Stimulated activated memory B cell treated with anti-CD40 and anti-IgM and Interleukin-4, amounts not matched to agents 10 μg/mL and 1 μg/mL and 100 μg/mL, for 72 hours (primary cell): ENCODE results near the gene PC.

Experiments used
- ATAC-seq: fragments of 150-1000 bp; cut with Tn5 transposase; 2 replicates; pipeline ENCODE4 v1.10.0; 2021
- H3K27ac Mint-ChIP-seq: one replicate; pipeline ENCODE4 v1.8.0; 2022; ENCODE audit warnings: mild to moderate bottlenecking, mixed read lengths
- H3K27me3 Mint-ChIP-seq: one replicate; pipeline ENCODE4 v1.8.0; 2022; ENCODE audit warnings: mixed read lengths
- H3K36me3 Mint-ChIP-seq: one replicate; pipeline ENCODE4 v1.8.0; 2022; ENCODE audit warnings: mixed read lengths
- H3K4me1 Mint-ChIP-seq: one replicate; pipeline ENCODE4 v1.8.0; 2022; ENCODE audit warnings: mixed read lengths
- H3K4me3 Mint-ChIP-seq: one replicate; pipeline ENCODE4 v1.8.0; 2022; ENCODE audit warnings: mild to moderate bottlenecking, moderate library complexity, mixed read lengths
- H3K9me3 Mint-ChIP-seq: one replicate; pipeline ENCODE4 v1.8.0; 2022; ENCODE audit warnings: mixed read lengths

PC gene

DNA sequence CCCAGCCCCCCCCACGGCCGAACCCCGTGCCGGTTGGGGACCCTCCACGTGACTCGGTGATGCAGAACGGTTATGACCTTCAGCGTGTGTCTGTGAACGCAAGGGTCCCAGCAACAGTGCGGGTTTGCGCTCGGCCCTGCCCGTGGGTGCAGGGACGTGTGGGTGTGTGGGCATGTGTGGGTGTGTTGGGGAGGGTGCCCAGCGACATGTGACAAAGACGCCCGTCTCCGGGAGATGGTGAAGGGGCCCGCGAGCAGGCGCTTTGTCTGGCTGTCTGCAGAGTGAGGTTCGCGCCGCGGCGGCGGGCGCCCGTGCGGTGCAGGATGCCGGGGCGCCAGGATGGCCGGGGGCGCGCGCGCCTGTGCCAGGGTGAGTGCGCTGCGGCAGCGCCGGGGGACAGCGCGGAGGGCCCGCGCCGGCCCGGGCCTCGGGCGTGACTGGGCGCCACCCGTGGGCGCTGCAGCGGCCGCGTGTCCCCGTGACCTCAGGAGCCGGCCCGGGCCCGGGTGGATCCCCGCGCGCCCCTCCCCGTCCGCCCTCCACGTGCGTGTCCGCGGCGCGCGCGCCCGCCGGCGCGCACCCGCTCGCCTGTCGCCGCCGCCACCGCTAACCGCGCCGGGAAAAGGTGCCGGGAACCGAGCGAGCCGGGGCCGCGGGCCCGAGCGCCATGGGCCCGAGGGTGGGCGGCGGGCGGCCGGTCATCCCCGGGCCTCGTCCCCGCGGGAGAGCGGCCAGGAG lies 101.5 kb downstream of the PC start, which contains the start of gene LRFN4:
LRFN4 (plus strand) TSS at position 569 of the 738 bp plus-strand sequence. CDS start 681 bp downstream, outside the sequence.
- Mint-ChIP-seq H3K27me3 (no peaks in the 10 kb centered on the region), H3K27ac (peak within 1 kb of the TSS; percentile 87), H3K36me3 (no peaks in the 10 kb centered on the region), H3K4me3 (peak within 1 kb of the TSS; percentile 90), H3K4me1 (peaks cover 13% of the 10 kb centered on the region), H3K9me3 (no peaks in the 10 kb centered on the region)
- ATAC-seq, result peak; percentile 64

DNA sequence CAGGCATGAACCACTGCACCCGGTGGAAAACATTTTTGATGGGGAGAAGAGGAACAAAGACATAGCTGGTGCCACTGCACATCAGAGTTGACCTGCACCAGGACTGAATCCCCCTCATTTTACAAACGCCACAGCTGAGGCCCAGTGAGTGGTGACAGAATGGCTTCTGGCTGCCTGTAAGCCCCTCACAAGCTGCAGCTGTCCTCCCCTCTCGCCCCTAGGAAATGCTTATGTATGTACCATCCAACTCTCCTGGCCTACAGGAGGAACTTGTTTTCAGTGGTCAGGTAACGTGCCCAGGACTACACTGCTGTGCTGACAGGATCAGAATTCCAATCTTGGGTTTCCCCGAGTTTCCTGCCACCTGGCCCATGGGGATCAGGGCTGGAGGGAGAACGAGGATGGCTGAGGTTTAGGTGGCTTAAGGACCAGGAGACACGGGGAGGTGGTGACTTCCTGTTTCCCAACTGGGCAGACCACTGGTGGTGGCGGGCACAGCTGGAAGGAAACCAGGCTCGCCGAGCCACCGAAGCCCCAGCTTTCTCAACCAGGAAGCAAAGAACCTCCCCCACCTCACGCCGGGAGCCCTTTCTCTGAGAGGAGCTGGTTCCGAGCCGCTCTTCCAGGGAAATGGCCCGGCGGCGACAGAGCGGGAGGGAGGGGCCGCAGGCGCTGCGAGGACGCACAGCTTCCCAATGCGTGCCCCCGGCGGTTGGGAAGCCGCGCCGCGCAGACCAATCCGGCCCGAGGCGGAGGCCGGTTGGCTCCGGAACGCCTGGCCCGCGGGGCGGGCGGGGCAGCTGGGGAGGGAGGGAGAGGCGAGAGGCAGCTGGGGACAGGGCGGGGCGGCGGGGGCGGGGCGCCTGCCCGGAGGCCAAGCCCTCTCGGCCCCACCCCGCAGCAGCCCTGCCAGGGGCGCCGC lies 102.3 kb downstream of the PC start:
- H3K27me3 Mint-ChIP-seq, result no peaks in the 10 kb centered on the region
- H3K4me3 Mint-ChIP-seq, result peak overlapping the region; percentile 90
- H3K27ac Mint-ChIP-seq, result peak overlapping the region; percentile 87
- H3K36me3 Mint-ChIP-seq, result no peaks in the 10 kb centered on the region
- no peaks in the 10 kb centered on the region for H3K9me3 Mint-ChIP-seq
- H3K4me1 Mint-ChIP-seq, result peaks cover 18% of the 10 kb centered on the region
- ATAC-seq, result peak; percentile 87

DNA sequence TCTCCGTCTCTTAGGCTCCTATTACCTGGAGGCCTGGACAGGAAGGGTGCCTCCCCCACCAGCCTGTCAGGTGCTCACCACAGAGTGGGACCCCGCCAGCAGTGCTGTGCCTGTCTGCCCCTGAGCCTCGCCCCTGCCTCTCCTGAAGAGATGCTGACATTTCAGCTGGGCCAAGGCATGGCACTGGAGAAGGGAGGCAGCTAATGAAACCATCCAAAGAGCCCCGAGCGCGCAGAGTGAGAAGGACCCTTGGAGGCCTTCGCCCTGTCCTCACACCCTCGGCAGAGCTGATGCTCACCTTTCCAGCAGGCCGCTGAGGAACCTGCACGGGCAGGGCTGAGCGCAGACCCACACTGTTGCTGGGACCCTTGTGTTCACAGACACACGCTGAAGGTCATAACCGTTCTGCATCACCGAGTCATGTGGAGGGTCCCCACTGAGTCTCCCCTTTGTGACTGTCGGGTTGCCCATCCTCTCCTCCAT lies 103.4 kb downstream of the PC start:
- Mint-ChIP-seq H3K27ac (no peak overlapping the region), H3K4me3 (peak overlapping the region; percentile 4), H3K27me3 (no peaks in the 10 kb centered on the region), H3K9me3 (no peaks in the 10 kb centered on the region), H3K36me3 (no peaks in the 10 kb centered on the region), H3K4me1 (peaks cover 22% of the 10 kb centered on the region)
- ATAC-seq, result no peak

GRCh38 chr11:66854231-66854661 lies 103.9 kb downstream of the PC start:
- no peak for ATAC-seq
- Mint-ChIP-seq H3K27me3 (no peaks in the 10 kb centered on the region), H3K36me3 (no peaks in the 10 kb centered on the region), H3K4me1 (peaks cover 22% of the 10 kb centered on the region), H3K27ac (no peak overlapping the region), H3K4me3 (no peak overlapping the region), H3K9me3 (no peaks in the 10 kb centered on the region)

DNA sequence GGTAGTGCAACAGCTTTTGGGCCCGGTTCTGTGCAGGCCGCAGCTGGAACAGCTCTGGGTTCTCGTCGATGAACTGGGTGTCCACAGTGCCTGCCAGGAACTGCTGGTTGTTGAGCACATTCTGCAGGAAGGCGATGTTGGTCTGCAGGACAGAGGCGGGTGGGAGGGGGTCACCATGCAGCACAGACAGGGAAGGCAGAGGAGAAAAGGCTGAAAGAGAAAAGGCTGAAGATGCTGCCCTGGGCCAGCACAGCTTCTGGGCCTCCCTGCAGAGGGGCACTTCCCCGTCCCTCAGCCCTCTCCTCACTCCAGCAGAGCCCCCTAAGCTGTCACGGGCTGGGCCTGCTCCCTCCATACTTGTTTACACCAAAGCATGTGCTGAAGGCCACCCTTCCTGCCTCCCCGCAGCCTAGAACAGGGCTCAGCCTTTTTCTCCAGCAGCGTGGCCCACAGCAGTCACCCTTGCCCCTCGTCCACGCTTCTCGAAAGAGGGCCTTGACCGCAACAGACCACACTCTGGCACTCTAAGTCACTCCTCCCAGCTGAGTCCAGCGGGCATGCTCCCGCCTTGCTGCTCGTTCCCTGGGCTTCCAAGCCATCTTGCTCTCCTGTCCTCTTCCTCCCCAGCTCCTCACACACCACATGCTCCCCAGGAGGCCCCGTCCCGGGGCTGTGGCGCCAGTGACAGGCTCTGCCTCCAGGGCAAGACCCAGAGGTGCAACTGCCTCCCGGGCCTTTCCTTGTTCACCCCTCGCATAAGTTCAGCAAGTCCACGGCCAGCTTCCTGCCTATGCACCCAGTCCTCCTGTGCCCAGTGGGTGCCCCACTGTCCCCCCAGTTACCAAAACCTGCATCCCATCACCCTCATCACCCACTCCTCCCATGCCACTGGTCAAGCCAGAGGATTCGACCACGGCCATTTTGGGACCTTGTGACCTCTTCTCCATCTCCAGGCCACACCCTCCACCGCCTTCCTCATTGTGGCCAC lies 104.6 kb downstream of the PC start:
- H3K36me3 Mint-ChIP-seq, result no peaks in the 10 kb centered on the region
- peaks cover 22% of the 10 kb centered on the region for H3K4me1 Mint-ChIP-seq
- H3K9me3 Mint-ChIP-seq, result no peaks in the 10 kb centered on the region
- no peak overlapping the region for H3K4me3 Mint-ChIP-seq
- no peaks in the 10 kb centered on the region for H3K27me3 Mint-ChIP-seq
- no peak for ATAC-seq
- no peak overlapping the region for H3K27ac Mint-ChIP-seq

DNA sequence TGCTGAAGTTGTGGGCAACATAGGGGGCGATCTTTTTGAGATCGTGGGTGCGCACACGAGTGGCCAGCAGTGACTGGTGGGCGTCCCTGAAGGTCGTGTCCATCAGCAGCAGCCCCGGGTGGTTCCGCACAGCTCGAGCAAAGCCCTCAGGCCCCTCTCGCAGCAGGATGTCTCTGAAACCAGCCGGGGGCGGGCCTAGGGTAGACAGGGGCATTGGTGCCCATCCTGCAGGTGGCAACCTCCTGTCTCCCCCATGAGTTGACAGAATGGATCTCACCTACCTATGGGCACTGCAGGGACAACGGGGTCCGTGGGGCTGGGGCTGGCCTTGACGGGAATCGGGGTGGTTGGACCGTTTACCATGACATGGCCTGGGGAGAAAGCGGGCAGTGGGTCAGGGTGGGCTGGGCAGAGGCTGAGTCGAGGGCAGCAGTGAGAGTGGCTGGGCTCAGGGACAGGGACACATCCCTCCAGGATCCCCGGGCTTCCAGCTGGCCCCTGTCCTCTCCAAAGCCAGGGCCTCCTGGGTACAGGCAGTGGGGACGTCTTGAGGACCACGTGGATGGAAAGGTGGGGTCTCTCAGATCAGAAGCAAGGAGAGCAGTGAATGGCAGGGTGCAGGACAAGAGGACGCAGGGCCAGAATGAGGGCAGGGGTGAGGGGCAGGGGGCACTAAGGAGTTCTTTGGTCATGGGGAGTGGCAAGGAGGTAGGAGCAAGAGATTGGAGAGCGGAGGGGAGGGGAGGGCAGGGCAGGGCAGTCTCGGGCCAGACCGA lies 105.5 kb downstream of the PC start:
- ATAC-seq, result no peak
- Mint-ChIP-seq H3K9me3 (no peaks in the 10 kb centered on the region), H3K36me3 (no peaks in the 10 kb centered on the region), H3K4me1 (peaks cover 22% of the 10 kb centered on the region), H3K27me3 (no peaks in the 10 kb centered on the region), H3K27ac (peak overlapping the region; percentile 18), H3K4me3 (no peak overlapping the region)

DNA sequence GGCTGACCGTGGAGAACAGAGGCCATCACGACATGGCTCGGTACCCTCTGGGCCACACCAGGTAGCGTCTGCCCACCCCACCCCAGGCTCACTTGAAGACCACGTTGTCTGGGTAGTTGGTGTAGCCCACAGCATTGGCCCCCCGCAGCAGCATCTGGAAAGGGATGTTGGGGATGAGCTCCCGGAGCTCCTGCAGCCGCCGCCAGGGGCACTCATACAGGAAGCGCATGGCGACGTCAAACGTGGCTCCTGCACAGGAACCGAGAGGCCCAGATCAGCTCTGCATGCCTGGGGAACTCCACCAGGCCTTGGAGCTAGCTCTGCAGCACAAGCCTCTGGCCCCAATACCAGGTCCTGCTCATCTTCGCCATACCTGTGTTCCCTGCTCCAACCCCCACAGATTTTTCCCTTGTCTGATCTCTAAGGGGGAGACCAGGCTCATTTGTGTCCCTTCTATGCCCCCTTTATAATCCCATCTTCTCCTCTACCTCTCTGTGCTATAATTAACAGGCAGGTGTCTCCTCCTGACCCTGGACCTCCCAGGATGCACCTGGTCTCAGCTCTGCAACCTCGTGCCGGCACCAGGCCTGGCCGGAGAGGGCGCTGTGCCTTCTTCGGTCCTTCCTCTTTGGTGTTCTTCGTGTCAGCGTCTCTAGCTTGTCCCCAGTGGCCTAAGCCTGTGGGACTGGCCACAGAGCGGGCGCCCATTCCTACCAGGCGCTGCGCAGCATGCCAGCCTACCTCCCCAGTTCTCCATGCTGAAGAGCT lies 106.3 kb downstream of the PC start:
- Mint-ChIP-seq H3K4me1 (peaks cover 22% of the 10 kb centered on the region), H3K27me3 (no peaks in the 10 kb centered on the region), H3K36me3 (no peaks in the 10 kb centered on the region), H3K9me3 (no peaks in the 10 kb centered on the region), H3K4me3 (no peak overlapping the region), H3K27ac (peak overlapping the region; percentile 18)
- ATAC-seq, result no peak

DNA sequence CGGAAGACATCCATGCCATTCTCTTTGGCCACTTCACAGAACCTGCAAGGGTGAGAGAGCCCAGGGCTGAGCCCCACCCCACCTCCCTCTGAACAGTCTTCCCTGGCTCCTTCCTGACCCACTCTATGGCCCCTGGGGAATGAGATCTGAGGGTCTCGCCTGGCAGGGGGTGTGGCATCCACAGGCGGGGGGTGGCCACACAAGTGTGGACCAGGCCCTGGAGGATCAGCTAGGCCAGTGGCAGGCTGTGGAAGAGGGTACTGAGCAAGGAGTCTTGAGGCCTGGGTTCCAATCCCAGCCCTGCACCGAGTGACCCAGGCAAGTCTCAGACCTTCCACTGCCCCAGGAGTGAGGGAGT lies 107.0 kb downstream of the PC start:
- ATAC-seq, result no peak
- no peak overlapping the region for H3K4me3 Mint-ChIP-seq
- peaks cover 22% of the 10 kb centered on the region for H3K4me1 Mint-ChIP-seq
- H3K36me3 Mint-ChIP-seq, result no peaks in the 10 kb centered on the region
- no peak overlapping the region for H3K27ac Mint-ChIP-seq
- no peaks in the 10 kb centered on the region for H3K27me3 Mint-ChIP-seq
- no peaks in the 10 kb centered on the region for H3K9me3 Mint-ChIP-seq

GRCh38 chr11:66850588-66851238 lies 107.5 kb downstream of the PC start:
- Mint-ChIP-seq H3K4me3 (peak overlapping the region; percentile 30), H3K27ac (peak overlapping the region; percentile 41)

DNA sequence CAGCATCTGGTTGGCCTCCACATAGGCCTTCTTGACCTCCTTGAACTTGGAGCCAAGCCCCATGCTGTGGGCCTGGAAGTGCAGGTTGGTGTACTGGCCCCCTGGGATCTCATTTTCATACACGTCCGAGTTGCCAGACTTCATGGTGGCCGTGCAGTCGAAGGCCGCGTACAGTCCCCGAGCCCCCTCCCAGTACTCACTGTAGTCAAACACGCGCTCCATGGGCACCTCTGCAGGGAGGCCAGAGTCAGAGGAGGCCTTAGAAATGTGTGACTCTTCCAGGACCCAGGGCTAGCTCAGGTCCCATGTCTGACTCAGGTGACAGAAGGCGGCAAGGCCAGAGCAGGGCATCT lies 108.0 kb downstream of the PC start:
- H3K27ac Mint-ChIP-seq, result peak overlapping the region; percentile 41
- no peaks in the 10 kb centered on the region for H3K27me3 Mint-ChIP-seq
- no peaks in the 10 kb centered on the region for H3K36me3 Mint-ChIP-seq
- H3K4me3 Mint-ChIP-seq, result no peak overlapping the region
- H3K9me3 Mint-ChIP-seq, result no peaks in the 10 kb centered on the region
- ATAC-seq, result no peak
- H3K4me1 Mint-ChIP-seq, result peaks cover 23% of the 10 kb centered on the region

More at GRCh38 chr11:66850588-66851238, 107.5 kb downstream of the PC start:
- Mint-ChIP-seq H3K9me3 (no peaks in the 10 kb centered on the region), H3K36me3 (no peaks in the 10 kb centered on the region), H3K4me1 (peaks cover 22% of the 10 kb centered on the region), H3K27me3 (no peaks in the 10 kb centered on the region)
- ATAC-seq, result no peak

DNA sequence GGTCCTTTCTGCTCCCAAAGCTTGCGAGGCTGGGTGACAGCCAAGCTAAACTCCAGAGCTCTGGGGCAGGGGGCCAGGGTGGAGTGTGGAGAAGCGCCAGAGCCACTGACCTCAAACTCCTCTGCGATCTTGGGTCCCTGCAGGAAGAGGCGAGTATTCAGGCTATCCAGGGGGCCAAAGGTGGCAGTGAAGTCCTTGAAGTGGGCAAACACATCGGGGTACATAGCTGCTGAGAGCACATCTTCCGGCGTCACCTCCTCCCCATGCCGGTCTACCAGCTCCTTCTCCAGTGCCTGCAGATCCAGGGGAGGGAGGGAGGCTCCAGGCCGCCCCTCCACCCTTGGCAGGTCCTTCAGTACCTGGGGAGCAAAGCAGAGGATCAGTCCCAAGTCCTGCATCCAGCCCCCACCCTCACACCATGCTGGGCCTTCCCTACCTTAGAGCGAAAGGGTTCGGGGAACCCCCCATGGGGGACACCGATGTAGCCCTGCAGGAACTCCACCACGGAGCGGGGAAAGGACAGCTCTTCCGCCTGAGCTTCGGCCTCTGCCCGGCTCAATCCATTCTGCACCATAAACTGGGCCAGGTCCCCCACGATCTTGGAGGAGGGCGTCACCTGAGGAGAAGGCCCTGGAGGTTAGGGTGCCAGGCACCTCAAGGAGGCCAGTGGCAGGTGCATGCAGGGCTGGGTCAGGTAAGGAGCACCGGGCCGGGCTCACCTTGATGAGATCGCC lies 108.5 kb downstream of the PC start:
- H3K9me3 Mint-ChIP-seq, result no peaks in the 10 kb centered on the region
- H3K27me3 Mint-ChIP-seq, result no peaks in the 10 kb centered on the region
- no peaks in the 10 kb centered on the region for H3K36me3 Mint-ChIP-seq
- H3K27ac Mint-ChIP-seq, result no peak overlapping the region
- peaks cover 28% of the 10 kb centered on the region for H3K4me1 Mint-ChIP-seq
- H3K4me3 Mint-ChIP-seq, result no peak overlapping the region
- ATAC-seq, result no peak

DNA sequence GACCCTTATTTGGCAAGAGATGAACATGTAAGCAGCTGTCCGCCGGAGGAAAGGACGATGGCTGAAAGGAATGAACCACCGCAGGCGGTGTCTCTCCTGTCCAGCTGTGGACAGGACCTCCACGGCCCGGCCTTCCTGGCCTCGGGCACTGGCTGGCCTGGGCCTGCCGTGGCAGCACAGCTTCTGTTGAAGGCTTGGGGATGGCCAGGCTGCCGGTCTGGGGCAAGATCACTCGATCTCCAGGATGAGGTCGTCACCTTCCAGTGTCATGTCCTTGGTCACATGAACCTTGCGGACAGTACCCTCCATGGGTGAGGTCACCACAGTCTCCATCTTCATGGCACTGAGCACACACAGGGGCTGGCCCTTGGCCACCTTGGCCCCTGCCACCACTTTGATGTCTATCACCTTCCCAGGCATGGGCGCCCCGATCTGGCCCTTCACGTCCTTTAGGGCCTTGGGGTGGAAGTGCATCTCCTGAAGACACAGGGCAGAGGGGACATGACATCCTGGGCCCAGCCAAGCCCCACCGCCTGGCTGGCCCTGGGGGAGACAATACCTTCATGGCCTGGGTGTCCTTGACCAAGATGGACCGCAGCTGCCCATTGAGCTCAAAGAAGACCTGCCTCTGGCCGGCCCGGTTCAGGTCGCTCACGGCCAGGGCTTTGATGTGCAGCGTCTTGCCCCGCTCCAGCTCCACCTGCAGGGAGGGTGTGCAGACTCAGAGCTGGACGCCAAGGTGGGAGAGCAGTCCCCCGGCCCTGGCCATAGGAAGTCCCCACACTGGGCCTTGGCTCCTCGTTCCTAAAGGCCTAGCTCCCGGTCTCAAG lies 109.3 kb downstream of the PC start:
- Mint-ChIP-seq H3K27me3 (no peaks in the 10 kb centered on the region), H3K36me3 (no peaks in the 10 kb centered on the region), H3K9me3 (no peaks in the 10 kb centered on the region), H3K27ac (no peak overlapping the region), H3K4me1 (peaks cover 36% of the 10 kb centered on the region), H3K4me3 (no peak overlapping the region)
- no peak for ATAC-seq
